ENCODE results near the gene ADAMTS10.

GRCh38 chr19:8640402-8641004 is 30.0 kb upstream of the ADAMTS10 start:
- no peak for TF ChIP-seq EZH2 (IDR thresholded peaks at IDR 0.05; ENCODE audit: borderline replicate concordance, low read depth, low read length, severe bottlenecking)
- TF ChIP-seq CTCF (IDR thresholded peaks at IDR 0.05; ENCODE audit: borderline replicate concordance, extremely low read depth, low read length, poor library complexity, severe bottlenecking): no peak

Data from DND-41 (cell line).